Stomach (tissue), 9 donors: Measurements from ENCODE around the gene TMOD4. TPM values are rescaled to one million over a fixed set of nuclear protein-coding genes. Genes with fewer than 3 reads are reported as not detected.

Experiments
- DNase-seq, 2 donors: peaks; one replicate each; pipeline versions ENCODE4 v3.0.0 to v3.0.0-alpha.2; 2013 to 2019
- H3K27ac ChIP-seq, 5 donors: fragments of 200-600 bp in 4 of 5; sonication (generic) in 4 of 5; one replicate each; pipeline ENCODE4 v1.5.1; 2013 to 2019; ENCODE audit warnings: mild to moderate bottlenecking in 1 of 5, moderate library complexity in 1 of 5
- H3K27me3 ChIP-seq, 3 donors: fragments of 200-600 bp; sonication (generic); one replicate each; pipeline ENCODE4 v1.5.1; 2017 to 2019; ENCODE audit warnings: mixed run types in 1 of 3
- H3K36me3 ChIP-seq, 4 donors: fragments of 200-600 bp; sonication (generic); 1 replicate in 3 of 4; 2 replicates in 1 of 4; pipeline ENCODE4 v1.5.1; 2016 to 2019
- H3K4me1 ChIP-seq, 4 donors: fragments of 200-600 bp; sonication (generic); one replicate each; pipeline ENCODE4 v1.5.1; 2016 to 2019
- H3K4me3 ChIP-seq, 4 donors: fragments of 200-600 bp; sonication (generic) in 3 of 4; one replicate each; pipeline ENCODE4 v1.5.1; 2016 to 2019; ENCODE audit warnings: mild to moderate bottlenecking in 1 of 4
- H3K9me3 ChIP-seq, 4 donors: fragments of 200-600 bp; sonication (generic); one replicate each; pipeline ENCODE4 v1.5.1; 2016 to 2019
- CTCF ChIP-seq, 7 experiments: fragments of 450-650 bp in 4 of 7; fragments of 200-600 bp in 3 of 7; sonication (generic) in 3 of 7; IDR thresholded peaks; one replicate each; pipeline ENCODE4 v1.5.1; 2016 to 2019; ENCODE audit warnings: antibody characterized with exemption in 7 of 7, control low read depth in 2 of 7, mild to moderate bottlenecking in 1 of 7
- EP300 ChIP-seq: sonication (generic); formaldehyde crosslinking; IDR thresholded peaks from one replicate; pipeline ENCODE4 v1.6.1; 2017; ENCODE audit warnings: antibody characterized with exemption
- POLR2A ChIP-seq, 4 donors: fragments of 450-650 bp; IDR thresholded peaks; one replicate each; pipeline ENCODE4 v1.6.1; 2016; ENCODE audit warnings: antibody characterized with exemption in 4 of 4, control low read depth in 2 of 4, mild to moderate bottlenecking in 1 of 4, moderate library complexity in 1 of 4
- POLR2AphosphoS5 ChIP-seq, 3 donors: sonication (generic); formaldehyde crosslinking; IDR thresholded peaks; one replicate each; pipeline ENCODE4 v1.6.1; 2016; ENCODE audit warnings: antibody characterized with exemption in 3 of 3
- WGBS, 5 donors: extraction: QIAGEN DNeasy Blood & Tissue Kit in 3 of 5; methylation state at CpG; one replicate each; pipeline versions ENCODE4 v1.1.5 to v1.1.7; 2013 to 2018; 5-methylcytosine and 5-hydroxymethylcytosine counted together
- intact Hi-C: fragments of 100-400 bp; cut with DNase I; formaldehyde crosslinking; loops from one replicate; pipeline ENCODE4 v1.15.1; 2023; ENCODE audit warnings: low total_unique reads
- polyA plus RNA-seq, 3 donors: library from polyadenylated mRNA; stranded (reverse); fragments of 200-250 nt; gene quantifications; one replicate each; pipeline ENCODE4 v1.2.3, GENCODE V29; 2013
- total RNA-seq, 5 donors: library from RNA; depleted of rRNA; stranded (reverse); fragments of >200 nt; gene quantifications; one replicate each; pipeline versions ENCODE4 v1.1.0 to v1.2.3, GENCODE V29; 2014 to 2016
- donor health status: healthy with polysubstance abuse.
- donor health status: Bipolar disorder and iron deficiency.
- donor health status: healthy.

Gene TMOD4
- total and polyA plus RNA-seq, 8 donors: 1.2 TPM; not detected in 7

DNA sequence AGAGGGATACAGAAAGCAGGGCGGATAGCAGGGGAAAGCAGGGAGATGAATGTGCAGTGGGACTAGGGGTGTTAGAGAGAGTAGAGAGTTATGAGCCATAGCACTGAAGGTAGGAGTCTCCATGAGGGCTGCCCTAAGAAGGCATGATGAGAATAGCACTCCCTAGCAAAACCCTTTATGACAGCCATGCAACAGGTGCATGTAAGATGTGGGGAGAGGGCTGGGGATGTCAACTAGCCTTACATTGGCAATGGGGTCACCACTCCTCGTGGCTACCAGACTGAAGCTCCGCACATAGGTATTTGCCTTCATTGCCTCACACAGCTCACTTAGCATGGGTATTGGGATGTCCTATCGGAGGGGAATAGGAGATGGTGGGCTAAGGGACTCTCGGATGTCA is 4.6 kb downstream of the TMOD4 start:
- H3K36me3 ChIP-seq: peaks cover 34 to 82% (median 78%) of the 10 kb centered on the region in 4 donors
- WGBS, 5 donors: 79 to 93% (median 88%) methylated on average over 5 of the region's 5 CpGs
- DNase-seq: no peak

GRCh38 chr1:151167116-151167515 is 8.7 kb downstream of the TMOD4 start:
- TF ChIP-seq POLR2A (IDR thresholded peaks at IDR 0.05) (no peak), POLR2AphosphoS5 (IDR thresholded peaks at IDR 0.05) (no peak), EP300 (no peak), CTCF (IDR thresholded peaks at IDR 0.05) (no peak)
- no peak for DNase-seq
- Histone ChIP-seq H3K9me3 (no peaks in the 10 kb centered on the region), H3K27ac (peak overlapping the region in 2 of 5 donors; percentile 88 to 90), H3K4me1 (peaks cover 17 to 42% (median 34%) of the 10 kb centered on the region in 4 donors), H3K4me3 (peak overlapping the region in 3 of 4 donors; percentile 60 to 85 (median 78)), H3K36me3 (peaks cover 15 to 47% (median 46%) of the 10 kb centered on the region in 4 donors), H3K27me3 (no peaks in the 10 kb centered on the region)
- intact Hi-C loops: no loop called here
- 81 to 88% (median 83%) methylated on average over 6 of the region's 6 CpGs for WGBS, 5 donors

More for the DNA sequence above, 4.6 kb downstream of the TMOD4 start:
- H3K27ac ChIP-seq: no peak overlapping the region
- TF ChIP-seq EP300 (no peak), POLR2AphosphoS5 (IDR thresholded peaks at IDR 0.05) (no peak), CTCF (IDR thresholded peaks at IDR 0.05) (no peak), POLR2A (IDR thresholded peaks at IDR 0.05) (no peak)
- H3K27me3 ChIP-seq: no peaks in the 10 kb centered on the region
- H3K9me3 ChIP-seq: no peaks in the 10 kb centered on the region
- intact Hi-C loops: loop anchor here (10.0 kb wide), 1 partner anchor 74 kb away; no protein-coding TSS in a partner anchor
- H3K4me3 ChIP-seq: no peak overlapping the region
- peaks cover 9 to 23% (median 12%) of the 10 kb centered on the region in 4 donors for H3K4me1 ChIP-seq

GRCh38 chr1:151166505-151166956 is 9.2 kb downstream of the TMOD4 start:
- DNase-seq: peak in 1 of 2 donors; percentile 40
- Histone ChIP-seq H3K9me3 (no peaks in the 10 kb centered on the region), H3K27ac (peak overlapping the region in 4 of 5 donors; percentile 82 to 90 (median 88)), H3K27me3 (no peaks in the 10 kb centered on the region), H3K4me3 (peak overlapping the region; percentile 60 to 85 (median 76)), H3K4me1 (peaks cover 17 to 42% (median 34%) of the 10 kb centered on the region in 4 donors), H3K36me3 (peaks cover 18 to 52% (median 51%) of the 10 kb centered on the region in 4 donors)
- 2 to 3% (median 3%) methylated on average over 15 of the region's 15 CpGs for WGBS, 5 donors
- intact Hi-C loops: no loop called here
- no peak for TF ChIP-seq POLR2AphosphoS5 (IDR thresholded peaks at IDR 0.05)
- no peak for TF ChIP-seq CTCF (IDR thresholded peaks at IDR 0.05)
- TF ChIP-seq EP300: no peak
- TF ChIP-seq POLR2A (IDR thresholded peaks at IDR 0.05): no peak

DNA sequence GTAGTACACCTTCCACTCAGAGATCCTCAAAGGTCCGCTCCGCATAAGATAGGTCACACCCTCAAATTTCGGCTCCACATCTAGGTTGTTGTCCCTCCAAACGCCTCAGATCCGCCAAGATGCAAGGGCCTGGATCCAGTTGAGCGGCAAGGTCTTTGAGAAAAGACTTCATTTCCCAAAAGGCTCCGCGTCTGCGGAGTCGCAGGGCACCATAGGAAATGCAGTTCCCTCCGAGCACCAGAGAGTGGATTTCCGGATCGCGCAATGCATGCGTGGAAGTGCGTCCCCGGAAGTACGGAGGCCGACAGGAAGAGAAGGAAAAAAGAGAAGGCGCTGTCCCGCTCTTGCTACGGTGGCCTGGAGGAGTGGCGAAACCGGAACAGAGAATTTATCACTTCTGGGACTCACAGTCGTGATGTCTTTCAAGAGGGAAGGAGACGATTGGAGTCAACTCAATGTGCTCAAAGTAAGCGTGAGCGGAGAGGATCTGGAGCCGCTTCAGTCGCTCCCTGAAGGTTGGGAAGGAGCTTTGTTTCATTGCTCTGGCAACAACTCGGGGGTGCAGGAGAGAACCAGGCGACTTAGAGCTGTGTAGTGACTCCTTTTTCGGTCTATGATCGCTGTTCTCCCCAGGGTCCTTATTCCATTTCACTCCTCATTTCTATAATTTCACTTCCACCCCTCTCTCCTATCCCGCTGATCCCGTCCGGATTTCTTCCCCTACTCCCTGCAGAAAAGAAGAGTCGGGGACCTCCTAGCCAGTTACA is 9.9 kb downstream of the TMOD4 start, which contains the start of the genes LYSMD1 and SCNM1:
TSS of gene LYSMD1 (minus strand) at position 165 of the 767 bp plus-strand sequence. CDS start 644 bp downstream, outside the sequence.
TSS of gene SCNM1 (plus strand) at position 407 of the 767 bp plus-strand sequence. CDS start at position 416, 9 bp downstream.
- peaks cover 22 to 52% (median 51%) of the 10 kb centered on the region in 4 donors for H3K36me3 ChIP-seq
- 0 to 1% (median 1%) methylated on average over 38 of the region's 38 CpGs for WGBS, 5 donors

More for the DNA sequence above, 9.9 kb downstream of the TMOD4 start, which contains the start of the genes LYSMD1 and SCNM1:
- peaks cover 17 to 42% (median 34%) of the 10 kb centered on the region in 4 donors for H3K4me1 ChIP-seq
- intact Hi-C loops: no loop called here
- DNase-seq: peak; percentile 98 to 99
- peak within 1 kb of the TSS; percentile 60 to 85 (median 76) for H3K4me3 ChIP-seq
- H3K27ac ChIP-seq: peak within 1 kb of the TSS; percentile 73 to 90 (median 88)
- peak in 3 of 7 experiments; percentile 11 to 45 (median 12) for TF ChIP-seq CTCF (IDR thresholded peaks at IDR 0.05)
- peak; percentile 37 for TF ChIP-seq EP300
- TF ChIP-seq POLR2A (IDR thresholded peaks at IDR 0.05): no peak
- peak; percentile 92 to 99 (median 97) for TF ChIP-seq POLR2AphosphoS5 (IDR thresholded peaks at IDR 0.05)
- no peaks in the 10 kb centered on the region for H3K9me3 ChIP-seq
- H3K27me3 ChIP-seq: no peaks in the 10 kb centered on the region
